ENCODE measurements around the gene HMGN3.
A peak's percentile ranks its signal among the peaks of the same experiment; 100 is the strongest.
"Not testable (repeated sequence)": the region's sequence is repeated elsewhere in the genome, so short reads cannot be mapped to it uniquely, and the experiment has no call there.

Gene HMGN3

DNA sequence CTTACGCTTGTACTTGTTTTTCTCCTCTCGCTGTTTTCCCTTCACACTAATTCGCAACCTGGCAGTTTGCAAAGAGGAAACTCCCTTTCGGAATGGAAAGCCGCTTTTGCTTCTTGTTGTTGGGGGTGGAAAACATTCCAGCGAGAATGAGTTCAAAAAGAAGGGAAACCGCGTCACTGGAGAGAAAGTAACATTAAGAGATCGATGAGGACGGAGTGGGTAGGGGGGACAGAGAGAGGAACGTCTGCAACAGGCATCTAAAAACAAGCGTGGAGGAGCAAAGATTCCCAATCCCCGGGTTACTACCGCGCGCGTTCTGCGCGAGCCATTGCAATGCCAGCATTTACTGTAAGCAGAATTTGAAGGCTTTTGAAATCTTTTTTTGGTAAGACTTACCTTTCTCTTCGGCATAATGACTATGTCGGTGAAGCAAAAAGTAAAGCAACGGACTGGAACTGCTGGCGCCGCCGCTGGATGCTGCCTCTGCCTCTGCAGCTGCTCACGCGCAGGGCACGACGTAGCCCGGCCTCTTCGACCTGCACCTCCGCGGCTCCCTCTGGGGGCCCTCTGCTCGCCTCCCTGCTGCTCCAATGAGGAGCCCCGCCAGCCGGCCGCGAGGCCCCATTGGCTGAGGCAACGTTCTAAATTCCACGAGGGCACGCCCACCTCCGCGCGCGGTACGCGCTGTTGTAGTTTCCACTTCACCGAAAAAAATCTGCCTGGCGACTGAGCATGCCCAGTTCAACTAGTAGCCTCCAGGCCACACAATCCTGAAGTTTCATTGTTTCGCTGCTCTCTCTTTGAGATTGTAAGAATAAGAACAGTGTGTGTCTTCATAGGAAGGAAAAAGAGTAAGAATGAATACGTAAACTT is at the start of gene HMGN3:
Gene HMGN3 (minus strand): TSS at position 533 of the 873 bp plus-strand sequence.
- DNase-seq (ENCODE audit: low read depth in 2 of 2), result peak; percentile 82 to 93

DNA sequence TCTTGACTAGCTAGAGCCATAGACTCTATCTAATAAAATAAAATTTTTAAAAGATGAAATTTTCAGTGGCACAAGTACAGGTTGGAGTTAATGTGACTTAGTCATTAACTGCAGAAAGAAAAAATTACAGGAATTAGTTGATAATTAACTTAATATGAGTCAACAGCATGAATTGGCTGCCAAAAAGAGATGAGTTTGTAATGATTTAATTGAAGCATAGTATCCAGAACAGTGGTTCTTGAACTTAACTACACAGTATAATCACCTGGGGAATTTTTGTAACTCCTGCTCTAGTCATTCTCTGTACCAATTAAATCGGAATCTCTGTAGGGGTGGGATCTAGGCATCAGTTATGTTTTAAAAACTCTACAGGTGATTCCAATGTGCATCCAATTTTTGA is 46.3 kb upstream of the HMGN3 start:
- DNase-seq (ENCODE audit: low read depth in 2 of 2), result no peak

DNA sequence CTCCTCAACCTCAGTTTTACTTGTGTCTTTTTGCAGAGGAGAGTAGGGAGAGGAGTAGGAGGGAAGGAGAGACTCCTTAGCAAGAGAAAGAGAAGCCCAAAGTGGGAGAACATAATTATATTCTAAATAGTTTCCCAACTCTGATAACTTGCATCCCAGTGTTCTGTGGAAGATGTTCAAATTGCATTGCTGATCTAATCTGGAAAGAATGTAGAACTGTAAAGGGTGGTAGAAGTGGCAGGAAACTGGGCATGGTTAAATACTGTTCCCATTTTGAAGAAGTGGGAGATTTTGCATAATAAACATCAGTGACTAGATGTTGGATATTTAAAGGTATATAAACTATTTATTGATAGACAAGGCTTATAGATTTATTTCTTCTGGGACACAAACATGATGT is 42.6 kb upstream of the HMGN3 start:
- DNase-seq (ENCODE audit: low read depth in 2 of 2), result no peak

DNA sequence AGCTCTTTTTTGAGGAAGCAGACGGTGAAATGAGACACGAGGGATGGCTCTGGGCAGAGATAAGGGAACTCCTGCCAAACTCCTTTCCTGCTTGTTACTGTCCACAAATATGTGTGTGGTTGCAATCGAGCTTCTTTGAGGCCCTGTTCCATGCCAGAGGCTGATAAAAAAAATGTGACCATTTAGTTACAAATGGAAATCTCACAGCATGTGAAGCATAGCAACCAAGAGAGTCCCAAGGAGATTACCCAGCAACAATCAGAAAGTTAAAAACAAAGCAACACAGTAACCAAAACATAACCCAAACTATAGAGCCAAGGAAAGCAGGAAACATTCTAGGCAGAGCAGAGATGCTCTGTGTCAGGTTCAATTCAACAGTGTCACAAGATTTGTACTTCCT is 35.4 kb upstream of the HMGN3 start:
- no peak for DNase-seq (ENCODE audit: low read depth in 2 of 2)

DNA sequence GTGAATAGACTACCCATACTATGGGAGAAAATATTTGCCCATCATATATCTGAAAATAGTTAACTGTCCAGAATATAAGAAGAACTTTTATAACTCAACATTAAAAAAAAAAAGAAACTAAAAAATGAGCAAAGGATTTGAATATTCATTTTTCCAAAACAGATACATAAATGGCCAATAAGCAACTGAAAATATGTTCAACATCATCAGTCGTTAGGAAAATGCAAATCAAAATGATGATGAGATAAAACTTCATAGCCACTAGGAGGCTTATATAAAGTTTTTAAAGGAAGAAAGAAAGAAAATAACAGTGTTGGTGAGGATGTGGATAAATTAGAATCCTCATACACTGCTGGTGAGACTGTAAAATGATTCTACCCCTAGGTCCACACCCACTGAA is 32.6 kb upstream of the HMGN3 start:
- no peak for DNase-seq (ENCODE audit: low read depth in 2 of 2)

DNA sequence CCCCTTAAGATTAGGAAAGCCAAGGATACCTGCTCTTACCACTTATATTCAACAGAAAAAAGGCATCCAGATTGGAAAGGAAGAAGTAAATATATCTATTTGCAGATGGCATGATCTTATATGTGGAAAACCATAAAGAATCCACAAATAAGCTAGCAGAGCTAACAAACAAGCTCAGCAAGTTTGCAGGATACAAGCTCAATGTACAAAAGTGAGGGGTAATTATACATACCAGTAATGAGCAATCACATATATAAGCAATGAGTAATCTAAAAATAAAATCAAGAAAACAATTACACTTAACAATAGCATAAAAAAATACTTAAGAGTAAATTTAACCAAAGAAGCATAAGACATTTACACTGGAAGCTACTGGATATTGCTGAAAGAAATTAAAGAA is 31.6 kb upstream of the HMGN3 start:
- DNase-seq (ENCODE audit: low read depth in 2 of 2), result no peak

DNA sequence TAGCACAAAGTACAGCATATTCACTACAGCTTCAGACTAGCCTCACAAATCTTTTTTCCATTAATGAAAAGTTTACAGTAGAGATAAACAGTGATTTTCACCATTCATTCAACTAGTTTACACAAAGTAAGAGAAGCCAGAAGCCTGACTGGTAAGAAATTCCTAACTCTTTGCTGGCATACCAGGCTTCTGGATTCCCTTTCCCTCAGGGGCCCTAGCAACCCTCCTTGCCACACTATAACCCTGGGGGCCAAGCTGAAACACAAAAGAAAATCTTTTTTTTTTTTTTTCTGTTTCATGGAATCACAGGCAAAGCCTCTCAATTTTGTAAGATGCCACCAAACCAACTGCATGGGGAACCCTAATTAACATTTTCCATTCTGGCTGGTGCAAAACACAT is 28.9 kb upstream of the HMGN3 start:
- DNase-seq (ENCODE audit: low read depth in 2 of 2), result no peak

DNA sequence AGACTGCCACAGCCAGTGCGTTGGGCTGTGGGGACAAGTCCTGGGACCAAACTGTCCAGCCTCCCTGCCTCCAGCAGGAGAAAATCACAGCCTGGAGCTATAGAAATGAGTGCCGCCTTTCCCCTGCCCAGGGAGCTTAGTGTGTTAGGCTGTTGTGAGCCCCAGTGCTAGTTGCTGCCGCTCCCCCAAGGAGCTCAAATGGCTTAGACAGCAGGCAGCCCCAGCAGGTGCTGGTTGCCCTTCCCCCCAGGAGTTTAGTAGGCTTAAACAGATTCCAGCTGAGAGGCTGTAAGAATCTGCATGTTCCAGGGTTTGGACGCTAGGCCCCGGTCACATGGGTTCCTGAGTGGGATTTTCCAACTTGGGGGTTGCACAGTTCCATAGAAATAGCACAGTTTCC is 27.2 kb upstream of the HMGN3 start:
- DNase-seq (ENCODE audit: low read depth in 2 of 2), result no peak

DNA sequence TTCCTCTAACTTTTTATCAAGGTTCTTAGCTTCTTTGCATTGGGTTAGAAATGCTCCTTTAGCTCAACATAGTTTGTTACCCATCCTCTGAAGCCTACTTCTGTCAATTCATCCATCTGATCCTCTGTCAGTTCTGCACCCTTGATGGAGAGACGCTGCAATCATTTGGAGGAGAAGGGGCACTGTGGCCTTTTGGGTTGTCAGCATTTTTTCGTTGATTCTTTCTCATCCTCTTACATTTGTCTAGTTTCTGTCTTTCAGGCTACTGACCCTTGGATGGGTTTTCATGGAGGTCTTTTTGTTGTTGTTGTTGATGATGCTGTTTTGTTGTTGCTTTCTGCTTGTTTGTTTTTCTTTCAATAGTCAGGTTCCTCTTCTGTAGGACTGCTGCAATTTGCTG is 26.3 kb upstream of the HMGN3 start:
- DNase-seq (ENCODE audit: low read depth in 2 of 2), result no peak

DNA sequence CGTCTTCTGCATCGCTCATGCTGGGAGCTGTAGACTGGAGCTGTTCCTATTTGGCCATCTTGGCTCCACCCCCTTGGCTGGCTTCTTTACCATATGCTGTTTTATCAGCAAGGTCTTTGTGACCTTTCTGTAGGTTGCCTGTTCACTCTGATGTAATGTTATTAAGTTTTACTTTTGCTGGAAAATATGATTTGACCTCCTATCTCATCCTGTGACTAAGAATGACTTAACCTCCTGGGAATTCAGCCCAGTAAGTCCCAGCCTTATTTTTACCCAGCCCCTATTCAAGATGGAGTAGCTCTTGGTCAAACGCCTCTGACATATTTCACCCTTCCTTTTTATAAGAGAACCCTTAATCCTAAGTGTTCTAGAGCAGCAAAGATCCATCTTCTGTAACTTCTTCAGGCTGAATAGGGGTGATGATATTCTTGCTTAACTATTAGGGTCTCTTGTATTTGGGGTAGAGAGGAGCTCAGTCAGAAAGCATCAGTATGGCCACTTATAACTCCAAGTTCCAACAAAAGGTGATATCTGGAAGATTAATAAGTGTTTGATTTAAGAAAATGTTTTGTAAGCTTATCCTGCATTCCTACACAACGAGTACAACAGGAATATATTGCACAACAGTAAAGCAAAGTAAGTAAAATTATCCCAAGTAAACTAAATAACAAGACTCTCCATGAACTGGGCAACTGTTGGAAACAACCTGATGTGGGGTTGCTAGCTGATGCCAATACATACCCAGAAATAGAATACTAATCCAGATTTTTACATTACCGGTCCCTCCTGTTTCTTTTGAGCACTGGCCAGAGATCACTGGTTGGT is 23.1 kb upstream of the HMGN3 start:
- DNase-seq (ENCODE audit: low read depth in 2 of 2), result no peak

DNA sequence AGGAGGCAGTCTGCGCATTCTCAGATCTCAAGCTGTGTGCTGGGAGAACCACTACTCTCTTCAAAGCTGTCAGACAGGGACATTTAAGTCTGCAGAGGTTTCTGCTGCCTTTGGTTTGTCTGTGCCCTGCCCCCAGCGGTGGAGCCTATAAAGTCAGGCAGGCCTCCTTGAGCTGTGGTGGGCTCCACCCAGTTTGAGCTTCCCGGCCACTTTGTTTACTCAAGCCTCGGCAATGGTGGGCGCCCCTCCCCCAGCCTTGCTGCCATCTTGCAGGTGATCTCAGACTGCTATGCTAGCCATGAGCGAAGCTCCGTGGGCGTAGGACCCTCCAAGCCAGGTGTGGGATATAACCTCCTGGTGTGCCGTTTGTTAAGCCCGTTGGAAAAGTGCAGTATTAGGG is 22.3 kb upstream of the HMGN3 start:
- not testable (repeated sequence) for DNase-seq (ENCODE audit: low read depth in 2 of 2)

DNA sequence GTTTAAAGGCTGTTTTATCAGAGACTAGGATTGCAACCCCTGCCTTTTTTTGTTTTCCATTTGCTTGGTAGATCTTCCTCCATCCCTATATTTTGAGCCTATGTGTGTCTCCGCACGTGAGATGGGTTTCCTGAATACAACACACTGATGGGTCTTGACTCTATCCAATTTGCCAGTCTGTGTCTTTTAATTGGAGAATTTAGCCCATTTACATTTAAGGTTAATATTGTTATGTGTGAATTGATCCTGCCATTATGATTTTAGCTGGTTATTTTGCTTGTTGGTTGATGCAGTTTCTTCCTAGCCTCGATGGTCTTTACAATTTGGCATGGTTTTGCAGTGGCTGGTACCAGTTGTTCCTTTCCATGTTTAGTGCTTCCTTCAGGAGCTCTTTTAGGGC is 20.6 kb upstream of the HMGN3 start:
- DNase-seq (ENCODE audit: low read depth in 2 of 2), result not testable (repeated sequence)

DNA sequence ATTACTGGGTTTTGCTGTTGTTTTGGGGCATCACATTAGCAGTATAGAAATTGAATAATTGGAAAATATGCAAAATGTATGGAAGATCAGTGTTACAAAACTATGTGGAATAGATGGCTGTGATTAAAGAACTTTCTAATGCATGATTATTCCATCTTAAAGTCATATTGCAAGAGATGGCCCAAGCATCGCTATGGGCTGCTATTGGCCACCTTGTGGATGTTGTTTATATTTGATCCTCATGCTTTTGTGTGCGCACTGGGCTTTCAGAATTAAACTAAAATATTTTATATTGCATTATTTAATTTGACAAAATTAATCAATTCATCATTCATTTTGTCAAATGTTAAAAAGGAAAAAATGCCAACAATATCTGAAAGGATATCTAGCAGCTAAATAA is 16.1 kb upstream of the HMGN3 start:
- DNase-seq (ENCODE audit: low read depth in 2 of 2), result no peak

DNA sequence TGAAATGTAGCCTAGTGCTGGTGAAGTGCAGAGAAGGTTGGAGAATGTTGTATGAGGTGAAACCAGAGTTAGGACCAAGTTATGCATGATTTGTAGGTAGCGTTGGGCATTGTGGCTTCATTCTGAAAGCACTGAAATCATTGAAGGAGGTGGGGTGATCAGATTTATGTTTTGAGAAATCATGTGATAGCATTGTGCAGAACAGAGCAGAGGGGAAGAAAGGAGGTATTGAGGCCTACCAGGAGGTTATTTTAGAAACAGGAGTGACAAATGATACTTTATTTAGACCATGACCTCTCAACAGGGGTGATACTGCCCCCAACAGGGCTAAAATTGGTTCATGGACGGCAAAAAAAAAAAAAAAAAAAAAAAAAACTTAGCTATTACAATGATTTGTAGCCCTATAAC is 15.6 kb upstream of the HMGN3 start:
- DNase-seq (ENCODE audit: low read depth in 2 of 2), result no peak

DNA sequence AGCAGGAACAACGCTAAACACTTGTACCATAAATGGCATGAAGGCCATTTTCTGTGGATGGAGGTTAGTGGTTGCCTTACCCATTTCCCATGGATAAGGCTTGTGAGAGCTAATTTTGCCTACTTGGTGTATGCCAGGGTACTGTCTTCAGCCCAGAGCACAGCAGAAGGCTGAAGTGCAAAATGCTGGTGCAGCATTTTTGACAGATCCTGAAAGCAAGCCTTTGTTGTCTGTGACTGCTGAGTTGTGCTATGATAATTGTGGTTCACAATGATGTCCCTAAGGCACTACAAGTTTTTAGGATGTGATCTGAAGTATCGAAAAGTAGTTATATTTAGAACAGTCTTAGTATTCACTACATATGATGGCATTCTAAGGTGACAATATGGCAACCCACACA is 14.7 kb upstream of the HMGN3 start:
- no peak for DNase-seq (ENCODE audit: low read depth in 2 of 2)

DNA sequence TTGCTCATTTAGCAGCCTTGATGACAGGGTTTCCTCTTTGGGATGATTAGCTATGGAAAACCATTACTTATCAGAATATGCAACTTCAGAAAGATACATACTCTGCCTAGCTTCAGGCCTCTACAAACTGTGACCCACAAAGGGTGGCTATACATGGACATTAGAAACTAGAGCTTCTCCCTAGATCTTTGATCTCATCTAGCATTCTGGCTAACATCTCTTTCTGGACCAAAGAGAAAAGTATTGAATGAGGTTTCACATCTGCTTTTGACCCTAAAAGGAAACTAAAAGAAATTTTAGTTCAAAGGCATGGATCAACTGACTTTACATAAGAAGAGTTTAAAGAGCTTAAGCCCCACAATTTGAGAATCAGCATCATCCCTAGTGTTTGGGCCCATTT is 12.4 kb upstream of the HMGN3 start:
- DNase-seq (ENCODE audit: low read depth in 2 of 2), result no peak

DNA sequence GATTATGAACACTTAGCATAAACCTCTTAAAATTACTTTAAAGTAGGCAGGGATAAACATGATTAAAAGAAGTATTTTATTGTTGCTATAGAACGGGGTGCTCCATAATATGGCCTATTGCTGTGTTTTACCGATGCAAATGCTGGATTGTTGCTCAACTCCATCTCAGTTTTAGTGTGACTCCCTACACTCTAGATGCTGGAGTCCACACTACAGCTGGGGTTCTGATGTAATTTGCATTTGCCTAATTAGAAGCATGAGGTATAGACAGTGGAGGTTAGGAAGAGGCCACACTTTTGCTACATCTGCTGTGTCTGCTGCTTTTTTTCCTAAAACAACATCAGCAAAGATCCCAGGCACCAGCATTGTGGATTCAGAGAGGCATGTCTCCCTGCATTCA is 6.7 kb upstream of the HMGN3 start:
- DNase-seq (ENCODE audit: low read depth in 2 of 2), result no peak

DNA sequence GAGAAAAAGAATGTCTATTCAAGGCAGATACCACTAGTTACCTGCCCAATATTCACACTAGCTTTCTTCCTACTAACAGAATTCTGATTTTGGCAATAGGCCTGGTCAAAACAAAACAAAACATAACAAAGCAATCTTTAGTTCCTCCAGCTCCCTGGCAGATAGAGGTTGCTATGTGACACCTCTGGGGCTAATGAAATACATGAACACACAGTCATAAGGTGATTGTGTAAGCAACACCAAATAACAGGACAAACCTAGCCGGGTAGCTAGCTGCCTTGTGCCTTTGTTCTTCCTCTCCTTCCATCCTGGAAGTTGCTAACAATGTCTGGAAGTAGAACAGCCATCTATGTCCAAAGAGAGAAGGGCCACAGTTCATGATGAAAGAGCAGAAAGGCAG is 6.0 kb upstream of the HMGN3 start:
- no peak for DNase-seq (ENCODE audit: low read depth in 2 of 2)

DNA sequence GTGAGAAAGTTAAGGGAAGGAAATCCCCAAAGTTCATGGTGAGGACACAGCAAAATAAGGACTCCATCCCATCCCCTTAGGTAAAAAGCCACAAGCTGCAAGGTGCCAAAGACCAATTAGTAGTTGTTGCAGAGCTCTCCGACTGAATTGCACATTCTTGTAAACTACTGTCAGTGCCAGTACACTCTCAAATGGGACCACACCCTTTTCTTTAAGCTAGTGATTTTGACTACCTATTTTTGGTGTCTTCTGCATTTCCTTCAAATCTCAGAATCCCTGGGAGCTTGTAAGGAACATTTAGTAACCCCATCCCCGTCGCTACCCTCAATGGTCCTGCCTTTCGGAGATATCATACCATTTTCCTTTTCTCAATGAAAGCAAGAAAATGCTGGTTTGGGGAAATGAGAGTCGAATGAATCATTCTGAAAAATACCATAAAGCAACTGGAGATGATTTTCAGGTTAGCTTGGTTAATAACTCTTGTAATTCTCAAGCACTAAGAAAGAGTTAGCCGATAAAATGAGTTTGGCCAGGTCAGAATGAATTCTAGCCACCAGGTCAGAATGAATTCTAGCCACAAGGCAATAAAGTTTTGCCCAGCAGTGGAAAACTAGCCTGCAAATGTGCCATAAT is 5.2 kb upstream of the HMGN3 start:
- DNase-seq (ENCODE audit: low read depth in 2 of 2), result no peak

DNA sequence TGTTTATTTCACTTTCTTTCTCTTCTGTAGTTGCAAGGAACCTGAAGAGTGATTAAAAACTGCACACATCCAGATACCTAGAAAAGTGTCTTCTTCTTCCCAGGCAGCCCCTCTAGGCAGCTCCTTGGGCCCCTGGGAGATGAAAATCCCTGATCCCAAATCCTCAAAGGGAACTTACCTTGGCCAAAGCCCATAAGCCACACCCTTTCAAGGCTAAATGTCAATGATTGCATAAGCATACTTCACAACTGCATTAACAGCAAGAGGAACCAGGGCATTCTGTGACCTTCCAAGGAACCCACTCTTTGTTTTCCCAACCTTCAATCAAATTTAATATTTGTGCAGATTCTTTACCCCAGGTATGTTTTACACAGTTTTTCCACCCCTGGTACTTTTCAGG is 4.4 kb upstream of the HMGN3 start:
- DNase-seq (ENCODE audit: low read depth in 2 of 2), result no peak

DNA sequence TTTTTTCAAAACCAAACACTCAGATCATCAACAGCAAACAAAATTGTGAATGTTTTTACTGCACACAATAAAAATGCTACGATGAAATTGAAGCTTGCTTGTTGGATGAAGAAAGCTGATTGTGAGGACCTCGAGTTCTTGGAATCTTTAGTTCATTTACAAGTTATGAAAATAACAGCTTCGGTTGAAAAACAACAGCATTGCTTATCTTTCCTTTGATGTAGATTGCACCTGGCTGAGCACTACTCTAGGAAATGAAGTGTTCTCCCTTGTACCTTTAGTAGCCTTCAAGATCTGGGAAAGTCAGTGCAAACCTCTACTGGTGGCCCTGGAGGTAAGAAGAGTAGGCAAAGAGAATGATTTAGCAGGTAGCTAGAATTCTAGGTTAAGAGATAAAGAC is 2.2 kb upstream of the HMGN3 start:
- DNase-seq (ENCODE audit: low read depth in 2 of 2), result no peak

DNA sequence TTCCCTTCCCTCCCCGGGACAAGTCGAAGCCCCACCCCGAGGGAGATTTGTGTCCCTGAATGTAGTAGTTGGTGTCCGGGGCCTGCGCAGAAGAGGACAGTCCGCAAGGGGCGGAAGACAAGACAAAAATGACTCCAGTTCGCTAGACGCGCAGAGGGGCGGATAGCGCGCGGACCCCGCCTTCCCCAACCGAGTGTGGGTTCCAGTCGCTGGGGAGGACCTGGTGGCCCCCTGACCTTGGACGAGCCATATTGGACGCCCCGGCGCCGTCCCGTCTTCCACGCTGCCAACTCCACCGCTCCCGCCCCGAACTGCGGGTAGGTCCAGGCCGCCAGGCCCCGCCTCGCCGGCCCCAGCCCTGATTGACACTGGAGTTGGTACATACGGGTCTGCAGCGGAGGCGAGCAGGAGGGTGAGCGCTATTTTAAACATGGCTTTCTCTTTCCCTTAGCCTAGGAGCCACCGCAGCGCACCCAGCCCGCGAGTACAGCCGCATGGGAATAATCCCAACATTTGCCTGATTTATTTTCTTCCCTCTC is 802 bp downstream of the HMGN3 start:
- peak; percentile 30 to 62 for DNase-seq (ENCODE audit: low read depth in 2 of 2)
